ENCODE results near the gene SARNP. TPM values are rescaled to one million over a fixed set of nuclear protein-coding genes. Genes with fewer than 3 reads are reported as not detected.

The SARNP gene
- total and polyA plus RNA-seq, 8 donors = 12.3 to 47.9 (median 17.3) TPM

GRCh38 chr12:55795950-55796349, 21.6 kb downstream of the SARNP start:
- intact Hi-C loops (cut with DNase I) = no loop called here
- H3K4me3 ChIP-seq = no peak overlapping the region
- no peak for TF ChIP-seq CTCF (IDR thresholded peaks at IDR 0.05)
- H3K4me1 ChIP-seq = no peaks in the 10 kb centered on the region
- no peak for DNase-seq
- FAIRE-seq = no peak
- H3K9me3 ChIP-seq = no peaks in the 10 kb centered on the region
- no peak for ATAC-seq
- H3K27me3 ChIP-seq = no peaks in the 10 kb centered on the region
- H3K36me3 ChIP-seq = peaks cover 0 to 57% (median 15%) of the 10 kb centered on the region in 3 donors
- no peak overlapping the region for H3K27ac ChIP-seq

DNA sequence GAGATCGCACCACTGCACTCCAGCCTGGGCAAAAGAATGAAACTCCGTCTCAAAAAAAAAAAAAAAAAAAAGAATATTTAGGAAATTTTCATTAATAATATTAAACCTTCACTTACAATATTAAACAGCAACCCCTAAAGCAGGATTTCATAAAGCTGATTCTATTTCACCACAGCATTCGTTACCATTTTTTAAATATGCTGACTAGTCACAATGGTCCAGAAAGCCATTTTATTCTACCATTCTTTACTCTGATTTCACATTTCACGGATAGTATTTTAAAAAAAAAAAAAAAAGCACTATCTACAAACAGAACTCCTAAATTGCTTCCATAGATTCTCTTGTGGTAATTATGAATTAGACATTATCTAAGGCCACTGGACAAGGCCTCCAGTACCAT, 27.6 kb downstream of the SARNP start:
- no peak for TF ChIP-seq CTCF (IDR thresholded peaks at IDR 0.05)
- Histone ChIP-seq H3K4me1 (no peaks in the 10 kb centered on the region), H3K4me3 (no peak overlapping the region), H3K9me3 (no peaks in the 10 kb centered on the region), H3K27ac (no peak overlapping the region), H3K36me3 (peaks cover 0 to 54% (median 19%) of the 10 kb centered on the region in 3 donors), H3K27me3 (no peaks in the 10 kb centered on the region)
- DNase-seq = no peak
- FAIRE-seq = no peak
- intact Hi-C loops (cut with DNase I) = no loop called here
- no peak for ATAC-seq
- 93 to 95% methylated on average over 3 to 4 of the region's 4 CpGs for WGBS, 2 donors

- WGBS, 2 donors = 79 to 81% methylated on average over 2 of the region's 2 CpGs
- ATAC-seq (no peak), DNase-seq (no peak), FAIRE-seq (no peak)
- intact Hi-C loops (cut with DNase I) = no loop called here
- no peak for TF ChIP-seq CTCF (IDR thresholded peaks at IDR 0.05)
- peaks cover 0 to 52% (median 19%) of the 10 kb centered on the region in 3 donors for H3K36me3 ChIP-seq
- H3K9me3 ChIP-seq = no peaks in the 10 kb centered on the region
- H3K4me1 ChIP-seq = no peaks in the 10 kb centered on the region
- no peak overlapping the region for H3K4me3 ChIP-seq
- H3K27me3 ChIP-seq = no peaks in the 10 kb centered on the region
- no peak overlapping the region for H3K27ac ChIP-seq
Observed at GRCh38 chr12:55789171-55789570, 28.4 kb downstream of the SARNP start.

DNA sequence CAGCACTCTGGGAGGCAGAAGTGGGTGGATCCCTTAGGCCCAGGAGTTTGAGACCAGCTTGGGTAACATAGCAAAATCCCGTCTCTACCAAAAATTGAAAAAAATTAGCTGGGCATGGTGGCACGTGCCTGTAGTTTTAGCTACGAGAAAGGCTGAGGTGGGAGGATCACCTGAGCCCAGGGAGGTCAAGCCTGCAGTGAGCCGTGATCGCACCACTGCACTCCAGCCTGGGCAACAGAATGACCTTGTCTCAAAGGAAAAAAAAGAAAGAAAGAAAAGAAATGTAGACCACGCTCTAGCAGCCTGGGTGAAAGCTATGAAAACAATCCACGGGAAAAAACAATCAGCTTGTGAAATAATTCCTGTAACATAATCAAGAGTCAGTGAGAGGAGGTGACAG, 29.0 kb downstream of the SARNP start:
- no peak for FAIRE-seq

GRCh38 chr12:55780685-55781084, 36.8 kb downstream of the SARNP start:
- intact Hi-C loops (cut with DNase I) = no loop called here
- Histone ChIP-seq H3K36me3 (peaks cover 0 to 28% (median 3%) of the 10 kb centered on the region in 3 donors), H3K4me1 (no peaks in the 10 kb centered on the region), H3K4me3 (no peak overlapping the region), H3K27me3 (no peaks in the 10 kb centered on the region), H3K27ac (no peak overlapping the region), H3K9me3 (no peaks in the 10 kb centered on the region)
- WGBS, 2 donors = 81 to 89% methylated on average over 2 of the region's 2 CpGs
- TF ChIP-seq CTCF (IDR thresholded peaks at IDR 0.05) = no peak
- ATAC-seq (no peak), FAIRE-seq (no peak), DNase-seq (no peak)

More for the DNA sequence above, 29.0 kb downstream of the SARNP start:
- intact Hi-C loops (cut with DNase I) = no loop called here
- no peaks in the 10 kb centered on the region for H3K4me1 ChIP-seq
- ATAC-seq (no peak), DNase-seq (no peak)
- H3K36me3 ChIP-seq = peaks cover 0 to 52% (median 22%) of the 10 kb centered on the region in 3 donors
- H3K4me3 ChIP-seq = no peak overlapping the region
- H3K27ac ChIP-seq = no peak overlapping the region
- TF ChIP-seq CTCF (IDR thresholded peaks at IDR 0.05) = no peak
- 89 to 90% methylated on average over 7 of the region's 7 CpGs for WGBS, 2 donors
- H3K9me3 ChIP-seq = no peaks in the 10 kb centered on the region
- no peaks in the 10 kb centered on the region for H3K27me3 ChIP-seq

All from pancreas (tissue), 10 donors.